HEK293 (cell line): Measurements from ENCODE around the gene ZNF436.

Experiments used
- CTCF ChIP-seq: fragments of 450-650 bp; formaldehyde crosslinking; IDR thresholded peaks from 2 replicates; pipeline ENCODE4 v1.5.1; 2016; ENCODE audit warnings: missing biosample characterization, missing genetic modification characterization
- HOXA7 ChIP-seq: sonication (generic); formaldehyde crosslinking; IDR thresholded peaks from 2 replicates; pipeline ENCODE4 v1.8.1; 2022; ENCODE audit warnings: missing genetic modification reagents, borderline replicate concordance
- ZBTB21 ChIP-seq: fragments of 450-650 bp; formaldehyde crosslinking; IDR thresholded peaks from 2 replicates; pipeline ENCODE4 v1.5.1; 2017; ENCODE audit warnings: missing biosample characterization, missing genetic modification characterization
- ZNF280C ChIP-seq: fragments of 450-650 bp; formaldehyde crosslinking; IDR thresholded peaks from 2 replicates; pipeline ENCODE4 v1.5.1; 2016; ENCODE audit warnings: missing biosample characterization, missing genetic modification characterization

- no peak for TF ChIP-seq ZNF280C (tag by site-specific recombination)
- no peak for TF ChIP-seq CTCF (tag by site-specific recombination)
- no peak for TF ChIP-seq HOXA7
- no peak for TF ChIP-seq ZBTB21 (tag by site-specific recombination)
Observed at GRCh38 chr1:23339632-23340031, 30.0 kb downstream of the ZNF436 start.
